Smooth muscle cell of trachea (primary cell): ENCODE data around the gene TTLL6. TPM values are rescaled to one million over a fixed set of nuclear protein-coding genes. Genes with fewer than 3 reads are reported as not detected.

ENCODE experiments used
- total RNA-seq: library from RNA; depleted of rRNA; stranded (reverse); fragments of >200 nt; gene quantifications from 2 replicates; pipeline ENCODE4 v1.2.1, GENCODE V29; 2014

Gene TTLL6
- under 0.01 and 0.58 TPM in 2 replicates for total RNA-seq

GRCh38 chr17:48816774-48817590 lies at the start of gene TTLL6:
Gene TTLL6, minus strand, starts transcription at chr17:48817229. Its CDS starts 157 bp downstream, at chr17:48817072.

GRCh38 chr17:48830840-48831548 lies 14.0 kb upstream of the TTLL6 start, which contains the start of gene CALCOCO2:
Gene CALCOCO2, plus strand, starts transcription at chr17:48831035. Its CDS starts 10,673 bp downstream, at chr17:48841708.

GRCh38 chr17:48728232-48729231 lies 88.5 kb downstream of the TTLL6 start, which contains the start of gene HOXB13:
Gene HOXB13, minus strand, starts transcription at chr17:48728750. Its CDS starts 157 bp downstream, at chr17:48728593.

DNA sequence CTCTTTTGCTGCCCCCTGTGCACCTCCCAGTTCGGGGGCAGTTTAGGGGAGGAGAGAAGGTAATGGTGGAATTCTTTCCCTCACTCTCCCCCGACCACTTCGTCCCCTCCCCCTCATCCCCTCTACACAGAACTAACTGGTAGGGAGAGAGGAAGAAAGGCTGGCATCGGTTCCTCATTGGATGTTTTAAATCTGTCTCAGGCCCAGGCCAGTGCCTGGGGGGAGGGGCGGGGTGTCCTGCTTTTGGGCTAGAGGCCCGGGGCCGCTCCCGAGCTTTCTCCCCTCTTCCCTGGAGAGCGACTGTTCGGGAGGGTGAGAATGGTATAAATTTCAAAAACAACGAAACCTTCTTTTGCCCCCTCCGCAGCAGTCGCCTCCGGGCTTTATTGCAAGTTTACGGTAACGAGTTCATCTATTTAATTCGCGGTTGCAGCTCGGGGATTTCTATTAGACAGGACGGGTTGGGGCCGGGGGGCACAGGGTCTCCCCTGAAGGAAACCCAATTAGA lies 94.1 kb downstream of the TTLL6 start, which contains the start of gene PRAC2:
PRAC2 (plus strand) TSS at position 271 of the 508 bp plus-strand sequence. CDS start 1,226 bp downstream, outside the sequence.

DNA sequence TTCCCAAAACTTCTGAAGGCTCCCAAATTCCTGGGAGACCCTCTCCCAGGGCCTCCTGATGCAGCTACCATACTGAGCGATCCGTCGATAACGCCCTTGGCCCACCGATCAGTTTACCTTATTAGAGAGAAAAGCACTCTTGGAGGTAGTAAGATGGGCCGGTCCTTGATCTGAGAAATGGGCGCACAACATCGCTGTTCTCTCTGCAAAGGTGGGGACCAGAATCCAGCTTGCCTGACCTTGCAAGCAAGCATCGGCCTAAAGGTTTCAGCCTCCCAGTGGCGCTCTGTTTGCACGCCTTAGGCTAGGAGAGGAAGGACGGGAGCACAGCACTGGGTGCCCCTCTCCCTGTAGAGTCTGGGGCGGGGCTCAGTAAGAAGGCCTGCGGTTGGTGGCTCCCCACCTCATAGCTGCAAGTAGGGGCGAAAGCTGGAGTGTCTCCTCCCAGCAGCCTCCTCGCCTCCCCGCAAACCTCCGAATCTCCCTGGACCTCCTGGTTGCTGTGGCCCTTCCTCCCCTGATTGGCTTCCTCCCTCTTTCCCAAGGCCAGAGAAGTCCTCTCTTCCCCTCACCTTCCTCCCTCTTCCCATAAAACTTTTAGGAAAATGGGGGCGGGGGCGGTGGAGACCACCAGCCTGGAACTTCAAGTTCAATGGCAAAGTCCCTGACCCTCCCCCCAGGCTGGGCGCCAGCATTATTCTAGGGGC lies 94.7 kb downstream of the TTLL6 start, which contains the start of gene PRAC1:
PRAC1 (minus strand) TSS at position 318 of the 707 bp plus-strand sequence; CDS start at position 192, 126 bp downstream.

Other genes starting within 250 kb of the TTLL6 start
- 2.9 and 5.8 TPM in 2 replicates for gene HOXB4, start 238.9 kb downstream of the TTLL6 start, total RNA-seq
- gene HOXB3, start 227.0 kb downstream of the TTLL6 start, total RNA-seq: 16.7 and 17.3 TPM in 2 replicates
- gene HOXB5, start 223.4 kb downstream of the TTLL6 start, total RNA-seq: under 0.01 and 0.29 TPM in 2 replicates
- 0.73 and 0.83 TPM in 2 replicates for gene HOXB6, start 212.2 kb downstream of the TTLL6 start, total RNA-seq
- 1.7 and 2.0 TPM in 2 replicates for gene HOXB7, start 206.2 kb downstream of the TTLL6 start, total RNA-seq
- not detected in 2 replicates for gene HOXB8, start 201.9 kb downstream of the TTLL6 start, total RNA-seq
- gene HOXB9, start 190.9 kb downstream of the TTLL6 start, total RNA-seq: under 0.01 TPM in 1 of 2 replicates, not detected in the other
- gene PRAC1, start 94.7 kb downstream of the TTLL6 start, total RNA-seq: not detected in 2 replicates
- not detected in 2 replicates for gene PRAC2, start 94.0 kb downstream of the TTLL6 start, total RNA-seq
- gene HOXB13, start 88.5 kb downstream of the TTLL6 start, total RNA-seq: not detected in 2 replicates
- 48.1 and 67.9 TPM in 2 replicates for gene CALCOCO2, start 13.8 kb upstream of the TTLL6 start, total RNA-seq
- gene ATP5MC1, start 75.6 kb upstream of the TTLL6 start, total RNA-seq: 42.5 and 43.9 TPM in 2 replicates
- 66.6 and 118 TPM in 2 replicates for gene UBE2Z, start 91.2 kb upstream of the TTLL6 start, total RNA-seq
- gene SNF8, start 127.6 kb upstream of the TTLL6 start, total RNA-seq: 100 and 149 TPM in 2 replicates
- gene GIP, start 151.4 kb upstream of the TTLL6 start, total RNA-seq: 0.33 TPM in 1 of 2 replicates, not detected in the other
- 2.6 and 3.3 TPM in 2 replicates for gene IGF2BP1, start 180.2 kb upstream of the TTLL6 start, total RNA-seq